ENCODE measurements around the gene ECHS1. TPM values are rescaled to one million over a fixed set of nuclear protein-coding genes. Genes with fewer than 3 reads are reported as not detected.
A peak's percentile ranks its signal among the peaks of the same experiment; 100 is the strongest.
"Not testable (repeated sequence)": the region's sequence is repeated elsewhere in the genome, so short reads cannot be mapped to it uniquely, and the experiment has no call there.

Gene ECHS1
- total RNA-seq, 1 experiment from 2014 or later = 90.7 TPM

- DNase-seq; BruUV-seq (replicated peaks); CTCF ChIA-PET; H3K36me3 ChIP-seq (ENCODE audit: low read depth); H3K9me3 ChIP-seq (ENCODE audit: insufficient read depth, low read depth); H4K20me1 ChIP-seq (ENCODE audit: insufficient read depth); H3K9me2 ChIP-seq (ENCODE audit: insufficient read depth); H3K27ac ChIP-seq; H3F3A ChIP-seq (ENCODE audit: insufficient read depth, low read depth); H2AFZ ChIP-seq; H3K79me2 ChIP-seq (ENCODE audit: low read depth); H3K4me3 ChIP-seq; H3K4me1 ChIP-seq (replicated peaks; ENCODE audit: insufficient read depth); POLR2A ChIA-PET (ENCODE audit: unreplicated experiment); H3K4me2 ChIP-seq; H3K27me3 ChIP-seq (ENCODE audit: insufficient read depth, low read depth): not testable (repeated sequence)
- intact Hi-C loops (cut with micrococcal nuclease; ENCODE audit: unreplicated experiment) = loop anchor here (10.0 kb wide), 3 partner anchors 74 to 416 kb away; partner anchors contain the start of genes CYP2E1 and MTG1
These were observed 52.2 kb downstream of the ECHS1 start for GRCh38 chr10:133320852-133321422.

- CTCF ChIA-PET = no interaction called here
- no TSS peak for BruUV-seq (replicated peaks)
- no peaks in the 10 kb centered on the region for H3K9me2 ChIP-seq (ENCODE audit: insufficient read depth)
These were observed 54.5 kb downstream of the ECHS1 start for GRCh38 chr10:133318494-133319127.

GRCh38 chr10:133316732-133317131, 56.4 kb downstream of the ECHS1 start:
- Histone ChIP-seq H3K4me1 (replicated peaks; ENCODE audit: insufficient read depth) (no peaks in the 10 kb centered on the region), H2AFZ (no peak overlapping the region), H3K4me2 (no peak overlapping the region), H3K36me3 (ENCODE audit: low read depth) (no peaks in the 10 kb centered on the region), H3K27ac (no peak overlapping the region), H3K9me2 (ENCODE audit: insufficient read depth) (no peaks in the 10 kb centered on the region), H3K79me2 (ENCODE audit: low read depth) (no peaks in the 10 kb centered on the region), H3F3A (ENCODE audit: insufficient read depth, low read depth) (no peaks in the 10 kb centered on the region), H3K9me3 (ENCODE audit: insufficient read depth, low read depth) (no peaks in the 10 kb centered on the region), H3K4me3 (no peak overlapping the region), H3K27me3 (ENCODE audit: insufficient read depth, low read depth) (no peaks in the 10 kb centered on the region), H4K20me1 (ENCODE audit: insufficient read depth) (no peaks in the 10 kb centered on the region)
- ChIA-PET CTCF (no interaction called here), POLR2A (ENCODE audit: unreplicated experiment) (no interaction called here)
- TF ChIP-seq CTCF (conservative IDR thresholded peaks at IDR 0.05) (no peak), EZH2 (IDR thresholded peaks at IDR 0.05; ENCODE audit: low read depth) (no peak)
- intact Hi-C loops (cut with micrococcal nuclease; ENCODE audit: unreplicated experiment) = no loop called here
- no peak for DNase-seq
- BruUV-seq (replicated peaks) = no TSS peak

More at GRCh38 chr10:133318494-133319127, 54.5 kb downstream of the ECHS1 start:
- H2AFZ ChIP-seq = no peak overlapping the region
- POLR2A ChIA-PET (ENCODE audit: unreplicated experiment) = interaction anchor here (0.6 kb wide), 1 partner anchor 303 kb away, joined by 3 read pairs; no protein-coding TSS in a partner anchor
- H3K27ac ChIP-seq = no peak overlapping the region
- H3K4me3 ChIP-seq = peak overlapping the region; percentile 26; the same call in 1 of the 2 replicates
- peak overlapping the region; percentile 58 for H3K4me2 ChIP-seq
- H3K4me1 ChIP-seq (replicated peaks; ENCODE audit: insufficient read depth) = no peaks in the 10 kb centered on the region
- no peak for TF ChIP-seq EZH2 (IDR thresholded peaks at IDR 0.05; ENCODE audit: low read depth)
- peak; percentile 64 for TF ChIP-seq CTCF (conservative IDR thresholded peaks at IDR 0.05)
- no peaks in the 10 kb centered on the region for H3K27me3 ChIP-seq (ENCODE audit: insufficient read depth, low read depth)
- H3K36me3 ChIP-seq (ENCODE audit: low read depth) = no peaks in the 10 kb centered on the region
- H3K9me3 ChIP-seq (ENCODE audit: insufficient read depth, low read depth) = no peaks in the 10 kb centered on the region
- intact Hi-C loops (cut with micrococcal nuclease; ENCODE audit: unreplicated experiment) = no loop called here
- H4K20me1 ChIP-seq (ENCODE audit: insufficient read depth) = no peaks in the 10 kb centered on the region
- H3F3A ChIP-seq (ENCODE audit: insufficient read depth, low read depth) = no peaks in the 10 kb centered on the region
- no peaks in the 10 kb centered on the region for H3K79me2 ChIP-seq (ENCODE audit: low read depth)
- DNase-seq = peak in 1 of 2 experiments; percentile 56
